ENCODE measurements around the gene ZNF502.
"Not testable (repeated sequence)": the region's sequence is repeated elsewhere in the genome, so short reads cannot be mapped to it uniquely, and the experiment has no call there.

The ZNF502 gene

DNA sequence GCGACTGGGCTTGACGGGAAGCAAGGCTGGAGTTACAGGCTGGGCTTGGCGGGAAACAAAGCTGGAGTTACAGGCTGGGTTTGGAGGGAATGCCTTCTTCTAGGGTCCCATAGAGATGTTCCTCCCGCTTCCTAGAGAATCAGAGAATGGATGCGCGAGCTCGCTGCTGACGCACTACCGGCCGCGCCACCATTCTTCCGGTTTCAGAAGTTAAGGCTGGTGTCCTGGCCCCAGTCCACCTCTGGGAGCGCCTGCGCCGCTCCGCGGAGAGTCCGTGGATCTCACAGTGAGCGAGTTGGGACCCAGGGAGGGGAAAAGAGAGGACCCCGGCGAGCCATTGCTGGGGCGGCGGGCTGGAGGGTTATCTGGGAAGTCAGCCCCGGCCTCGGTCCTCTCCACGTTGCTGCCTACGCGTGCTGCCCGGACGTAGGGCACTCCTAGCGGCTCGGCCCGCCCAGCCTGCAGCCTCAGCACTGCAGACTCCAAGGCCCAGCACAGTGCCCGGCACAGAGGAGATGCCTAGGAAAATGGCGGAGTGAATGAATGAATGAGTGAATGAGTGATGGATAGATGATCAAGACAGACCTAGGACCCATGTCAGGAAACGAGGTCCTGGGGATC is at the start of gene ZNF502:
Gene ZNF502, plus strand, starts transcription at position 206 of the 621 bp plus-strand sequence. CDS start 7,602 bp downstream, outside the sequence.
- DNase-seq: no peak

- DNase-seq: no peak
Measured at GRCh38 chr3:44665173-44665572, 47.3 kb upstream of the ZNF502 start.

DNA sequence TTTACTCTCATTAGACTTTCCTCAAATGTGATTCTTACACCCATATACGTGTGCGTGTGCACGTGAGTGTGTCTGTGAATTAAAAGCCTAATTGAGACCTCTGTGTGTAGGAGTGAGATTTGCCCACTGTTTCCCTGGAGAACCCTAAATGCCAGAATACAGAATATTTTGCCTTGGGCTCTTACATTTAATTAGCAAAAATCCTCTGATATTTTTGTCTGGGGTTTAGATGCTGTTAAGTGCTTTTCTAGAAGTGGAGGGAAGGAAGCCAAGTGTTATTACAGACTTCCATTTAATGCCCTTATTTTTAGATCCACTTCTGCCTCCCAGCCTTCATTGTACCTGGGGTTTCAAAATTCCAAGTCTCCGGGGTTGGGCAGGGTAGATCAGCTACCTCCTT is 46.1 kb upstream of the ZNF502 start:
- DNase-seq: no peak

GRCh38 chr3:44669760-44670159 is 42.7 kb upstream of the ZNF502 start:
- no peak for DNase-seq

GRCh38 chr3:44673466-44673865 is 39.0 kb upstream of the ZNF502 start:
- not testable (repeated sequence) for DNase-seq

DNA sequence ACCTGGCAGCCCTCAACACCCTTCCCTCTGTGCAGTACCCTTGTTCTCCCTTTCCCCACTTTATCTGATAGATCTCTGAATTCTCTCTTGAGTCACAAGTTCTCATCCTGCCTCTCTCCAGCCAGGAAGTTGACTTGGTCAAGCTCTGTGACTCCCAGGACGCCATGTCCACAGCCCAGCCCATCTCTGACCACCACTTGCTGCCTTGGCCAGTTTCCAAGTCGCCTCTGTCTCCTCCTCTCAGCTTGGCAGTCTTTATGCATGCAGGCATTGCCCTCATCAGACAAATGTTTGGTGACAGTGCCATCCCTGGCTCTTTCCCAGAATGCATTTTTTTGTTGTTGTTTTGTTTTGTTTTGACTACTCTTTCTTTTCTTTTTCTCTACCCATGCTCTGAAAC is 38.2 kb upstream of the ZNF502 start:
- DNase-seq: no peak

DNA sequence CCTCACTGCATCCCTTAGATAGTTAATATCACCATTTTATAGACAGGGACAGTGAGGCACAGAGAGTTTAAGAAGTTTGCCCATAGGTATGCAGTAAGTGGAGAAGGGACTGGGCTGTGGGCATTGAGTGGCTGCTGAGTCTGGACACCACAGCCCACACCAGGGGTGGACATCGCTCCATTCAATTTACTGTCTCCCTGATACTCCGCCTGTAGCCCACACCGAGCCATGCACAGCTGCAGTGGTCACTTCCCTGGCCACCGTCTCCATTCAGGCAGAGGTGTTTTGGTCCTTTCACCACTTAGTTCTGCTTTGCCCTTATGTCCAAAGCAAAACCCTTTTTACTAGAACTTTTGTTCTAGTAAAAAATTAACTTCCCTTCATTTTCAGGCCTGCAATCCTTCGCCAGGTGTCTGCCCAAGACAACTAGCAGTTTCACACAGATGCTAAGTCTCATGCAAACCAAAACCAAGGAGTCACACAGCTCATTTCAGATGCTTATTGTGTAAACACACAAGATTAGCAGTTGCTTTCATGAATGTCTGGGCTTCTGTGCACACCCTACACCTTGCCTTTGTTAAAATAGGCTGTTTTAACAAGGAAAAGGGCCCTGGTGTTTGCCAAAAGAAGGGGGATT is 33.9 kb upstream of the ZNF502 start:
- DNase-seq: no peak

GRCh38 chr3:44680921-44681455 is 31.5 kb upstream of the ZNF502 start:
- DNase-seq: no peak

GRCh38 chr3:44682182-44682896 is 30.1 kb upstream of the ZNF502 start:
- DNase-seq: no peak

DNA sequence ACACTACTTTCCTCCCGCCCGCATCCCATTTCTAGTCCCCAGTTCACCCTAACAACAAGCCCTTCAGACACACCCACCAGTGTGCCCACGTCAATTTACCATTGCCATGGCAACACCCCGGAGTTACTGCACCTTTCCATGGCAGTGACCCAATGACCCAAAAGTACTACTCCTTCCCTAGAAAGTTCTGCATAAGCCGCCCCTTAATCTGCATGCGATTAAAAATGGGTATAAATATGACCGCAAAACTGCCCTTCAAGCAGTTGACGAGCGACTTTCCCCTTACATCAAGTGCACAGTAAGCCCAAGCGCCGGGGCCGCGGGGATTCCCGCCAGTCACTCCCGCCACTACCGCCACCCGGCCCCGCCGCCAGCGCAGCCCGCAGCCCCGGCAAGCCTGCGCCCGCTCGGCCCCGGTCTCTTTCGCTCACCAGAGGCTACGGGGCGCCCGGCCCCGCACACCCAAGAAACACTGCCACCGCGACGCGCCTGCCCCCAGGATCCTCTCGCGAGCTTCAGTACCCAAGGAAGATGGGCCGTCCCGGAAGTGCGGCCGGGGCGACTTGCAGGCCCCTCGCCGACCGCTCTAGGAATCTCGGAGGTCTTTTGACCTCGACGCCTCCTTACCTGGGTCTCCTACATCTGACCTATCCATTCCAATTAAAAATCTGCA is 27.2 kb upstream of the ZNF502 start:
- peak; percentile 84 for DNase-seq

DNA sequence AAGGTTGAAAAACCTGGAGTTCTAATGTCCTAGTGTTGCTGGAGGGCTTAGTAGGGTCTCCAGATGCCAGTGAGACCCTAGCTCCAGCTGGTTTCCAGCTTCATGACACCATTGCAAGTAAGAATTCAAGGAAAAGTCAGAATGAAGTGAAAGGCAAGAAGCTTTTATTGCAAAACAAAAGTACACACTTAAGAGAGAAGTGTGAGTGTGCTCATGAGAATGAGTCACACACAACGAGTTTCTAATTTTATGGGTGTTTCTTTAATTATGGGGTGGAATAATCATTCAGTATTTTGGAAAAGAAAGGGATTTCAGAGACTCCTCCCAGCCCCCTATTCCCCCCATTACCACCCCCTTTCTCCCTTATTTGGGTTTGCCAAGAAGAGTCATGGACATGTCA is 24.6 kb upstream of the ZNF502 start:
- DNase-seq: no peak

GRCh38 chr3:44721231-44722102 is 9.0 kb downstream of the ZNF502 start:
- DNase-seq: no peak

- no peak for DNase-seq
Measured at GRCh38 chr3:44722103-44722401, 9.6 kb downstream of the ZNF502 start.

DNA sequence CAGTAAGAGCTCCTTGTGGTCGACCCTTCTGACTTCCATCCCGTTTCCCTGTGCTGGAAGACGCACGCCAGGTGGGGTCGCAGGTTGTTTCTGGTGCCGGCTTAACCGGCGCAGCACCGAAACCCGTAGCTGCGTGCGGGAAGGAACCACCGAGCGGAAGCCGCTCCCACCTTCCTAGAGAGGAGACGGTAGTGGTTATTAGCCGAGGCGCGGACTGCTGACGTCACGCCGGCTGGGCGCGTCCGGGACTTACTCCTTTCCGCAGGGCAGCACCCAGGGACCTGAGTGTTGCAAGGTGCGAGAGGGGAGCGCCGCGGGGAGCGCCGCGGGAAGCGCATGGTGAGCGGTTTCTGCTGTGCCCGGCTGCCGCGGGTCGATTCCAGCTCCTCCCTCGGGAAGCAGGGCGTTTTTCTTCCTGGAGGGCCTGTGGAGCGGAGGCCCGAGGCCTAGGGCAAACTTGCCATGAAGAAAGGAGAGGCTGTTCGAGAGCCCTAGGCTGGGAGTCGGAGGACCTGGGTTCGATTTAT is 17.0 kb downstream of the ZNF502 start, which contains the start of gene ZNF501:
Gene ZNF501, plus strand, starts transcription at position 252 of the 527 bp plus-strand sequence. CDS start 4,787 bp downstream, outside the sequence.
- DNase-seq: peak; percentile 94

- DNase-seq: no peak
Measured at GRCh38 chr3:44734646-44735168, 22.2 kb downstream of the ZNF502 start.

DNA sequence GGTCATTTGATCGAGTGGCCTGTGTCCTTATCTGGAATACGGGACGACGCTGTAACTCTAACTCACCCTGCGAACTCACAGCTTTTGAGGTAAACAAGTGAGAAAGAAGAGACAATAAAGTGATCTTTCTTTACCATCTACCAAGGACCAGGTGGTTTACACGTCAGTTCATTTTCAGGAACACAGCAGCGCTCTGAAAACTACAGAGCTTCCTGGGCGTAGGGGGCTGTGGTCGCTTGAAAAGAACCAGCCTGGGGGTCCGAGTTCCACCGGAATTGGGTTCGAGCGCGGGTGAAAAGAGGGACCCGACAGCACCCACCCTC is 48.6 kb downstream of the ZNF502 start:
- no peak for DNase-seq

DNA sequence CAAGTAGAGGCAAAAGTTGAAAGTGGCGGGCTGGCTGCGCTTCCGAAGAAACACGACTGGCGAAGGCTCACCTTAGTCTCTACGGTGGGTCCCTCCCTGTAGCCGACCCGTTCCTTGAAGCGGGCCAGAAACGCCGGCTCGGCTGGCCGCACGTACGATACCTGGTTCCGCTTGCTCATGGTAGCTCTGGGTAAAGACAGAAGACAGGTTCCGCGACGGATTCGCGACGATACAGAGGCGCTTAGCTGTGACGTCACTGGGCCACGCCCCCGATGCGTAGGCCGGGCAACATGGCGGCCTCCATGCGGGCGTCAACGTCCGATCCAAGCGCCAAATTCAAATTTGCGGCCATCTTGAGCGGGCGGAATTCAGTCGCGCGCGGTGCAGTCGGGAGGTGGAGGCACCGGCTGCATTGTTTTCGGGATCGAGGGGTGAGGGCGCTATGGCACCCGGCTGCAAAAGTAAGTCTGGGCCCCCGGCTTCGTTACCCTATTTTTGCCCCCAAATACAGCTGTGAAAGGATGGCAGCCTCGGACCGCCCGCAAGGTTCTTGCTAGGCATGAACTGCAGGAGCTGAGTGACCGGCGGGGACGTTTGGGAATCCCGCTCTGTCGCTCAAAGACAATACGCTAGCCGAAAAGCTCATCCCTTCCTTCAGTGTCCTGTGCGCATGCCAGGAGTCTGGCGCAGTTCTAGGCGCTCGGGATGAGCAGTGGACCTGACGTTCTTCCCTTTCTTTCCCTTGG is 49.1 kb downstream of the ZNF502 start, which contains the start of the genes KIAA1143 and KIF15:
Gene KIAA1143, minus strand, starts transcription at position 196 of the 746 bp plus-strand sequence. Its CDS starts 17 bp downstream, at position 179.
Gene KIF15, plus strand, starts transcription at position 371 of the 746 bp plus-strand sequence. Its CDS starts 72 bp downstream, at position 443.
- DNase-seq: peak; percentile 96

GRCh38 chr3:44762170-44762677 is 49.8 kb downstream of the ZNF502 start:
- peak; percentile 17 for DNase-seq

- no peak for DNase-seq
Measured at GRCh38 chr3:44762690-44763089, 50.2 kb downstream of the ZNF502 start.

GRCh38 chr3:44764248-44764647 is 51.8 kb downstream of the ZNF502 start:
- no peak for DNase-seq

Measured in NCI-H345 (cell line).